AG09319 (cell line): ENCODE results near the gene PLTP.

Source experiments
- DNase-seq: peaks from one replicate; pipeline ENCODE4 v3.0.0-alpha.2; 2010; ENCODE audit warnings: low read depth; ENCODE audit errors: extremely low read depth
- TF ChIP-seq, protein P1 (sequence below): IDR thresholded peaks from 2 replicates; pipeline ENCODE4 v1.5.1; 2011; ENCODE audit warnings: low read depth, mild to moderate bottlenecking, inconsistent platforms, low read length, moderate library complexity

PLTP gene

DNA sequence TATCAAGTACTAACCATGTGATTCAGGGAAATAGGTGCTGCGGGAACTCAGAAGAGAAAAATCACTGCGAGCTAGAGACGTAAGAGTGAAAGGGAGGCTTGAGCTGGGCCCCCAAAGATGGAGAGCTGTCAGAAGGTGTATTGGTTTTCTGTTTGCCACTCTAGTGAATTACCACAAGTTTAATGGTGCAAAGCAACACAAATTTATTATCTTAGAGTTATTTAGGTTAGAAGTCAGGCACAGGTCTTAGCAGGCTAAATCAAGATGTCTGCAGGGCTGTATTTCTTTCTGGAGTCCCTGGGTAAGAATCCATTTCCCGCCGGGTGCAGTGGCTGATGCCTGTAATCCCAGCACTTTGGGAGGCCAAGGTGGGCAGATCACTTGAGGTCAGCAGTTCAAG lies 52.0 kb downstream of the PLTP start:
- DNase-seq: no peak
- TF ChIP-seq, protein P1, sequence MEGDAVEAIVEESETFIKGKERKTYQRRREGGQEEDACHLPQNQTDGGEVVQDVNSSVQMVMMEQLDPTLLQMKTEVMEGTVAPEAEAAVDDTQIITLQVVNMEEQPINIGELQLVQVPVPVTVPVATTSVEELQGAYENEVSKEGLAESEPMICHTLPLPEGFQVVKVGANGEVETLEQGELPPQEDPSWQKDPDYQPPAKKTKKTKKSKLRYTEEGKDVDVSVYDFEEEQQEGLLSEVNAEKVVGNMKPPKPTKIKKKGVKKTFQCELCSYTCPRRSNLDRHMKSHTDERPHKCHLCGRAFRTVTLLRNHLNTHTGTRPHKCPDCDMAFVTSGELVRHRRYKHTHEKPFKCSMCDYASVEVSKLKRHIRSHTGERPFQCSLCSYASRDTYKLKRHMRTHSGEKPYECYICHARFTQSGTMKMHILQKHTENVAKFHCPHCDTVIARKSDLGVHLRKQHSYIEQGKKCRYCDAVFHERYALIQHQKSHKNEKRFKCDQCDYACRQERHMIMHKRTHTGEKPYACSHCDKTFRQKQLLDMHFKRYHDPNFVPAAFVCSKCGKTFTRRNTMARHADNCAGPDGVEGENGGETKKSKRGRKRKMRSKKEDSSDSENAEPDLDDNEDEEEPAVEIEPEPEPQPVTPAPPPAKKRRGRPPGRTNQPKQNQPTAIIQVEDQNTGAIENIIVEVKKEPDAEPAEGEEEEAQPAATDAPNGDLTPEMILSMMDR: no peak

DNA sequence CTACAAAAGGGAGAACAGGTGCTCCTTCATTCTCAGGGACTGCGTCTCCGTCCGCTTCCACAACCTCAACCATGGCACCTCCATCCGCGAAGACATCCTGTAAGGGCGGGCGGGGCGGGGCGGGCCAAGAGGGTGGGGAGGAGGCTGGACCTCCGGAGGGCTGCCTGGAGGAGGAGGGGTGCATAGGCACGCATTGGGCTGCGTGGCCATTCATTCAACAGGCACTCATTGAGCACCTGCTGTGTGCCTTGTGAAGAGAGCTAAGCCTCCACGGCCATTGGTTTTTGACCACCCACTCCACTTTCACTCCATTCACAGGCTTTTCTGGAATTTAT lies 54.1 kb downstream of the PLTP start:
- TF ChIP-seq, protein P1: no peak
- DNase-seq: no peak

DNA sequence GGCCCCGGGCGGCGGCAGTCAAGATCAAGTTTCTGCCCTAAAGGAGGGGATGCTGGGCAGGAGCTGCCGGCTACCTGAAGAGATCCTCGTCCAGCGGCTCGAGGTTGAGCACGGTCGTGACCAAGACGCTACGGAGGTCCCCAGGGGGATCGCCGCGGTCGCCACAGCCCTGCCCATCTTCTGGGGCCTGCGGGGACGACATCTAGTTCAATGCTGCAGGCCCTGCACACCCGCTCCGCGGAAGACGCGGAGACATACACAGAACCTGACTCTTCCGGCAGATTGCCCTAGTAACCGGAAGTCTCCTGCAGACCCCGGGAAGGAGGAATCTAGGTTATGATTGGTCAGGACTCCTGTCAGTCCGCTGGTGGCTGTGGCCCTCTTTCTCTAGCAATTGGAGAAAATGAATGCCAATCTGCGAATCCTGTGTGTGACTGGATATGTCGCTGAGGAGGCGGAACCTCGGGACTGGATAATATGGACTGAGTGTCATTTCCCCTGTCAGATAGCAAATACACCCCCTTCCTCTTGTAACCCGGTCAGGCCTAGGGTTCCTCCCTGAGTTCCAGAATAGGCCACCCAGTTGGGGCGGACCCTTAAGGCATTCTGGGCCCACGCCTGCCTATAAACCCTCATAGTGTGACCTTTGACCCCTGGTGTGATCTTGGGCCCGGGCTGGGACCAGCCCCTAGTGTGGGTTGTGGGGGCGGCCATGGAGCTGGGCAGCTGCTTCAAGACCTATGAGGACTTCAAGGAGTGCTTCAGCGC lies 54.7 kb downstream of the PLTP start, which contains the start of the genes ACOT8 and ZSWIM3:
Gene ACOT8 (minus strand): TSS at position 279 of the 768 bp plus-strand sequence. CDS start 77 bp downstream, at position 202.
Gene ZSWIM3 (plus strand): TSS at position 501 of the 768 bp plus-strand sequence. CDS start 212 bp downstream, at position 713.
- peak; percentile 100 for DNase-seq
- TF ChIP-seq, protein P1: no peak

DNA sequence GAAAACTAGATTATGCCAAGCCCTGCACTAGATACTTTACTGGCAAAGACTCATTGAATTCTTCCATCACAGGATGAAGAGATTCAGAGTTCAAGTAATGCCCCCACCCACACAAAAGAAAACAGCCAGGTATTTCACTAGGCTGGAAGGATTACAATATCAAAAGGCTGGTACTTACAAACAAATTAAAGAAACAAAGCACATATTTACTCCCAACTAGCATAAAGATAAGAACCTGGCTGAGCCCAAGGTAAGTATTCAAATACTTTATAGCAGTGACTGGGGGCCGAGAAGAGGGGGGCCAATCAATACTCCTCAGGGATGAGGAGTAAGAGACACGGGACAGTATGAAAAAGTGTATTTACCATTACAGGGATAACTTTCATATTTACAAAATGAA lies 58.5 kb downstream of the PLTP start:
- TF ChIP-seq, protein P1: no peak
- DNase-seq: no peak

DNA sequence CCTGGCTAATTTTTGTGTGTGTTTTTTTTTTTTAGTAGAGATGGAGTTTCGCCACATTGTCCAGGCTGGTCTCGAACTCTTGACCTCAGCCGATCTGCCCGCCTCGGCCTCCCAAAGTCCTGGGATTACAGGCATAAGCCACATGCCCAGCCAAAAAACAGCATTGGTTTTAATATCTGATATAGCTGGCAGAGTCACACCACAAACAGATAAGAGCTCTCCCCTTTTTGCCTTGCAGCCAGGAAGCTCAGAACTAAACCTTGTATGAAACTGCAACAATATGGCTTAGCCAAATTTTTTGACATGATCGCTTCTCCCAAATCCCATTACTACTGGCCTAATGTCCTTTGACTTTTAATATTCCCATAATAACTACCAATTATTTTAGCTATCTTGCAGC lies 59.6 kb downstream of the PLTP start:
- TF ChIP-seq, protein P1: no peak
- DNase-seq: no peak

DNA sequence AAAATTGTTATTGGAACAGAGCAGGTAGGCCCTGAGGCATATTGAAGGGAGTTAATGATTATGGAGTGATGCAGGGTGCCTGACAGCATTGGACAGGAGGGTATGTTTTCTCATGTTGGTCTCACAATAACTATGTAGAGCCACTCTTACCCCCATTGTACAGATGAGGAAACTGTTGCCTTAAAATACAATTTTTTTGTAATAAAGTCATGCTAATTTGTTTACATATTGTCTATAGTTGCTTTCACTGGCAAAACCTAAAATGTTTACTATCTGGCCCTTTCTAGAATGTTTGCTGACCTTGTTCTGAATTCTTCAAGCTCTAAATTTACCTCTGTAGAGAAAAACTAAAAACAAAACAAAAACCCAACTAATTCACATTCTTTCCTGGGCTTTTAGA lies 60.5 kb downstream of the PLTP start:
- TF ChIP-seq, protein P1: no peak

DNA sequence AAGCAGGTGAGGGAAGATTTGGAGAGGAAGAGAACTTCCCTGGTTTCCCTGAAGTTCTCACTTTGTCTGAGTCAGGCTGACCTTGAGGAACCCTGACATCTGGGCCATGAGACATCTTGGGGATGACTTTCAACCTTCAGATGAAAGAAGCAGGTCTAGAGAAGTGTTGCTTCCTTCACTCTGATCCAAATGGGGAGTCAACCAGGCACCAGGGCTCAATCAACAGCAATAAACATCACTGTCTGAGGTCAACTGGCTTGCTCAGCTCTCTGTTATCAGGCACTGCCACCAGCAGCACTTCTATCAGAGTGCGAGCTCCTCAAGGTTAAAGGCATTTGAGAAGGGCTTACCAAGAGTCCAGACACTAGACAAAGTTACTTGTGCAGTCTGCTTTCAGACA lies 61.0 kb downstream of the PLTP start:
- DNase-seq: no peak
- TF ChIP-seq, protein P1: no peak

More for the DNA sequence above, 60.5 kb downstream of the PLTP start:
- DNase-seq: no peak
